ENCODE results near the gene GLT8D1.
A peak's percentile ranks its signal among the peaks of the same experiment; 100 is the strongest.

GLT8D1 gene

DNA sequence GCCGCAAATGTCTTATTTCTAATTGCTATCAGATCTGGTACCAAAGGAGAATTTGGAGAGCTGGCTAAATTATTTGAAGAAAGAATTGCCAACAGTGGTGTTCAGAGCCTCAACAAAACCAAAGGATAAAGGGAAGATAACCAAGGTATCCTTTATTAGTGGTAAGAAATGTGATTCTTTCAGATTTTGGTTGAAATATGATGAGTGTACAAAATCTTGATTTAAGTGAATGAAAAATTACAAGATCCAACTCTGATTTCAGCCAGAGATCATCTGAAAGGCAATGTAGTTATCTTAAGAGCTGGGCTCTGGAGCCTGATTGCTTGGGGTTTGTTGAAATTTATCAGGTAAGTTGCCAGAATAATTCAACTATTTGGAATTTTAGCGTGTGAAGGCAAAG is 15.0 kb downstream of the GLT8D1 start:
- H3K4me1 ChIP-seq (ENCODE audit: control insufficient read depth, insufficient read depth, low read length): 0 out of 2 replicates have a peak, but pooled peaks cover 6% of the 10 kb centered on the region
- H3K36me3 ChIP-seq (ENCODE audit: control insufficient read depth, insufficient read depth, low read length): peaks cover 90% of the 10 kb centered on the region
- H3K9me3 ChIP-seq (ENCODE audit: control insufficient read depth, insufficient read depth, low read length): no peaks in the 10 kb centered on the region
- H3K9ac ChIP-seq (ENCODE audit: low read depth, low read length): no peak overlapping the region
- no peaks in the 10 kb centered on the region for H3K27me3 ChIP-seq (ENCODE audit: control insufficient read depth, insufficient read depth, low read length)
- no peak overlapping the region for H3K4me3 ChIP-seq (ENCODE audit: low read depth, low read length)
- H3K27ac ChIP-seq (ENCODE audit: low read depth, low read length): no peak overlapping the region

GRCh38 chr3:52689151-52689550 is 16.4 kb downstream of the GLT8D1 start:
- H3K9me3 ChIP-seq (ENCODE audit: control insufficient read depth, insufficient read depth, low read length): no peaks in the 10 kb centered on the region
- 0 out of 2 replicates have a peak, but pooled peaks cover 6% of the 10 kb centered on the region for H3K4me1 ChIP-seq (ENCODE audit: control insufficient read depth, insufficient read depth, low read length)
- peak overlapping the region; percentile 6 for H3K27ac ChIP-seq (ENCODE audit: low read depth, low read length)
- H3K27me3 ChIP-seq (ENCODE audit: control insufficient read depth, insufficient read depth, low read length): no peaks in the 10 kb centered on the region
- H3K36me3 ChIP-seq (ENCODE audit: control insufficient read depth, insufficient read depth, low read length): peaks cover 76% of the 10 kb centered on the region
- no peak overlapping the region for H3K4me3 ChIP-seq (ENCODE audit: low read depth, low read length)
- no peak overlapping the region for H3K9ac ChIP-seq (ENCODE audit: low read depth, low read length)

GRCh38 chr3:52688266-52688665 is 17.3 kb downstream of the GLT8D1 start:
- Histone ChIP-seq H3K27me3 (ENCODE audit: control insufficient read depth, insufficient read depth, low read length) (no peaks in the 10 kb centered on the region), H3K27ac (ENCODE audit: low read depth, low read length) (no peak overlapping the region), H3K4me1 (ENCODE audit: control insufficient read depth, insufficient read depth, low read length) (0 out of 2 replicates have a peak, but pooled peaks cover 6% of the 10 kb centered on the region), H3K9ac (ENCODE audit: low read depth, low read length) (no peak overlapping the region), H3K4me3 (ENCODE audit: low read depth, low read length) (no peak overlapping the region), H3K9me3 (ENCODE audit: control insufficient read depth, insufficient read depth, low read length) (no peaks in the 10 kb centered on the region), H3K36me3 (ENCODE audit: control insufficient read depth, insufficient read depth, low read length) (peaks cover 67% of the 10 kb centered on the region)

GRCh38 chr3:52685709-52686691 is 19.6 kb downstream of the GLT8D1 start, which contains the start of the genes GNL3 and PBRM1:
Gene GNL3 (plus strand): TSS chr3:52686032. CDS start chr3:52686093, 61 bp downstream.
Gene PBRM1 (minus strand): TSS chr3:52685913.
- H3K36me3 ChIP-seq (ENCODE audit: control insufficient read depth, insufficient read depth, low read length): peaks cover 47% of the 10 kb centered on the region
- H3K4me1 ChIP-seq (ENCODE audit: control insufficient read depth, insufficient read depth, low read length): peaks cover 10% of the 10 kb centered on the region; the same call in 1 of the 2 replicates

DNA sequence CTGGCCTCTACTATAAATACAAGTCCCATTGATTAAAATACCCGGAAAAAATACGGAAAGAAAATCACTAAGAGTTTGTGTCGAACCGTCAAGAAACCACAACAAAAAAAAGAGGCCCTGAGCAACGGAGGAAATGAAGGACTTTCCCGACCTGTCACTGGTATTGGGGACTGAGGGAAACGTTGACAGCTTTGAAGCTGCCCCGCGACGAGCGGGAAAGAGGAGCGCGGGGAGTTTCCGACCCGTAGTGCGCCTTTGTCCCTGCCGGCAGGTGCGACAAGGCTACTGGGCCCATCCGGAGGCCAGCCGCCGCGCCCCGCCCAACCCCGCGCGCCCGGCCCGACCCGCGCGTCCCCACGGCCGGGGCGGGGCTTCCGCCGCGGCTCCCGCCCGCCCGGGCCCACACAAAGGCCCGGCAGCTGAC is 20.3 kb downstream of the GLT8D1 start:
- Histone ChIP-seq H3K36me3 (ENCODE audit: control insufficient read depth, insufficient read depth, low read length) (peaks cover 47% of the 10 kb centered on the region), H3K27me3 (ENCODE audit: control insufficient read depth, insufficient read depth, low read length) (no peaks in the 10 kb centered on the region), H3K27ac (ENCODE audit: low read depth, low read length) (peak overlapping the region; percentile 95), H3K9me3 (ENCODE audit: control insufficient read depth, insufficient read depth, low read length) (no peaks in the 10 kb centered on the region), H3K4me3 (ENCODE audit: low read depth, low read length) (peak overlapping the region; percentile 90), H3K9ac (ENCODE audit: low read depth, low read length) (peak overlapping the region; percentile 93), H3K4me1 (ENCODE audit: control insufficient read depth, insufficient read depth, low read length) (peaks cover 10% of the 10 kb centered on the region; the same call in 1 of the 2 replicates)

More at GRCh38 chr3:52685709-52686691, 19.6 kb downstream of the GLT8D1 start, which contains the start of the genes GNL3 and PBRM1:
- H3K9me3 ChIP-seq (ENCODE audit: control insufficient read depth, insufficient read depth, low read length): no peaks in the 10 kb centered on the region
- H3K27me3 ChIP-seq (ENCODE audit: control insufficient read depth, insufficient read depth, low read length): no peaks in the 10 kb centered on the region
- H3K27ac ChIP-seq (ENCODE audit: low read depth, low read length): peak within 1 kb of the TSS; percentile 95
- H3K4me3 ChIP-seq (ENCODE audit: low read depth, low read length): peak within 1 kb of the TSS; percentile 90
- H3K9ac ChIP-seq (ENCODE audit: low read depth, low read length): peak within 1 kb of the TSS; percentile 93

GRCh38 chr3:52684184-52684583 is 21.4 kb downstream of the GLT8D1 start:
- Histone ChIP-seq H3K36me3 (ENCODE audit: control insufficient read depth, insufficient read depth, low read length) (peaks cover 48% of the 10 kb centered on the region), H3K27ac (ENCODE audit: low read depth, low read length) (no peak overlapping the region), H3K4me1 (ENCODE audit: control insufficient read depth, insufficient read depth, low read length) (peaks cover 10% of the 10 kb centered on the region; the same call in 1 of the 2 replicates)

GRCh38 chr3:52683611-52684010 is 22.0 kb downstream of the GLT8D1 start:
- Histone ChIP-seq H3K9ac (ENCODE audit: low read depth, low read length) (no peak overlapping the region), H3K4me3 (ENCODE audit: low read depth, low read length) (no peak overlapping the region), H3K27ac (ENCODE audit: low read depth, low read length) (no peak overlapping the region), H3K36me3 (ENCODE audit: control insufficient read depth, insufficient read depth, low read length) (peaks cover 48% of the 10 kb centered on the region), H3K4me1 (ENCODE audit: control insufficient read depth, insufficient read depth, low read length) (peaks cover 10% of the 10 kb centered on the region; the same call in 1 of the 2 replicates), H3K27me3 (ENCODE audit: control insufficient read depth, insufficient read depth, low read length) (no peaks in the 10 kb centered on the region), H3K9me3 (ENCODE audit: control insufficient read depth, insufficient read depth, low read length) (no peaks in the 10 kb centered on the region)

More at GRCh38 chr3:52684184-52684583, 21.4 kb downstream of the GLT8D1 start:
- Histone ChIP-seq H3K4me3 (ENCODE audit: low read depth, low read length) (peak overlapping the region; percentile 90), H3K9me3 (ENCODE audit: control insufficient read depth, insufficient read depth, low read length) (no peaks in the 10 kb centered on the region), H3K9ac (ENCODE audit: low read depth, low read length) (no peak overlapping the region), H3K27me3 (ENCODE audit: control insufficient read depth, insufficient read depth, low read length) (no peaks in the 10 kb centered on the region)

GRCh38 chr3:52682016-52682415 is 23.6 kb downstream of the GLT8D1 start:
- no peak overlapping the region for H3K9ac ChIP-seq (ENCODE audit: low read depth, low read length)
- H3K9me3 ChIP-seq (ENCODE audit: control insufficient read depth, insufficient read depth, low read length): no peaks in the 10 kb centered on the region
- H3K4me1 ChIP-seq (ENCODE audit: control insufficient read depth, insufficient read depth, low read length): peaks cover 6% of the 10 kb centered on the region; the same call in 1 of the 2 replicates
- H3K27me3 ChIP-seq (ENCODE audit: control insufficient read depth, insufficient read depth, low read length): no peaks in the 10 kb centered on the region
- peaks cover 44% of the 10 kb centered on the region for H3K36me3 ChIP-seq (ENCODE audit: control insufficient read depth, insufficient read depth, low read length)
- peak overlapping the region; percentile 40 for H3K27ac ChIP-seq (ENCODE audit: low read depth, low read length)
- H3K4me3 ChIP-seq (ENCODE audit: low read depth, low read length): no peak overlapping the region

GRCh38 chr3:52681596-52681995 is 24.0 kb downstream of the GLT8D1 start:
- Histone ChIP-seq H3K4me3 (ENCODE audit: low read depth, low read length) (no peak overlapping the region), H3K27me3 (ENCODE audit: control insufficient read depth, insufficient read depth, low read length) (no peaks in the 10 kb centered on the region), H3K9ac (ENCODE audit: low read depth, low read length) (no peak overlapping the region), H3K36me3 (ENCODE audit: control insufficient read depth, insufficient read depth, low read length) (peaks cover 44% of the 10 kb centered on the region), H3K9me3 (ENCODE audit: control insufficient read depth, insufficient read depth, low read length) (no peaks in the 10 kb centered on the region), H3K4me1 (ENCODE audit: control insufficient read depth, insufficient read depth, low read length) (peaks cover 4% of the 10 kb centered on the region; the same call in 1 of the 2 replicates), H3K27ac (ENCODE audit: low read depth, low read length) (peak overlapping the region; percentile 40)

DNA sequence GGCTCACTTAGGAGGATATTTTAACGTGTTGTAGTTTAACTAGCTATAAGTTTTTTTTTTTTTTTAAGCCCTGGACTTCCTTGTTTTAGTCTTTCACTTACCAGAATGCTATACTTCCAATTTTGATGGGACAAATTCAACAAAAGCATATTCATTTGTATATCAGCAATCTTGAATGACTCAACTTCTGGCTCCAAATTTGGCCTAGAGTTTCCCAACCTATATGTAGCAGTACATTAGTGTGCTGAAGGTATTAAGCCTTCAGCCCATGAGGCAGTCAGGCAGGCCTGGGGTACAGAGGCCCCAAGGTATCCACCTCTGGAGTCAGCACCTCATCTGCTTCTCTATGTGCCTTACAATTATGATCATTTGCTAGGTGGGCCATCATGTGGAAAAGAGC is 25.8 kb downstream of the GLT8D1 start:
- H3K9me3 ChIP-seq (ENCODE audit: control insufficient read depth, insufficient read depth, low read length): no peaks in the 10 kb centered on the region
- H3K4me3 ChIP-seq (ENCODE audit: low read depth, low read length): no peak overlapping the region
- peaks cover 4% of the 10 kb centered on the region; the same call in 1 of the 2 replicates for H3K4me1 ChIP-seq (ENCODE audit: control insufficient read depth, insufficient read depth, low read length)
- no peak overlapping the region for H3K9ac ChIP-seq (ENCODE audit: low read depth, low read length)
- no peaks in the 10 kb centered on the region for H3K27me3 ChIP-seq (ENCODE audit: control insufficient read depth, insufficient read depth, low read length)
- no peak overlapping the region for H3K27ac ChIP-seq (ENCODE audit: low read depth, low read length)
- peaks cover 58% of the 10 kb centered on the region for H3K36me3 ChIP-seq (ENCODE audit: control insufficient read depth, insufficient read depth, low read length)

- Histone ChIP-seq H3K9ac (ENCODE audit: low read depth, low read length) (no peak overlapping the region), H3K4me3 (ENCODE audit: low read depth, low read length) (no peak overlapping the region), H3K36me3 (ENCODE audit: control insufficient read depth, insufficient read depth, low read length) (peaks cover 61% of the 10 kb centered on the region), H3K9me3 (ENCODE audit: control insufficient read depth, insufficient read depth, low read length) (no peaks in the 10 kb centered on the region), H3K4me1 (ENCODE audit: control insufficient read depth, insufficient read depth, low read length) (peaks cover 4% of the 10 kb centered on the region; the same call in 1 of the 2 replicates), H3K27ac (ENCODE audit: low read depth, low read length) (no peak overlapping the region), H3K27me3 (ENCODE audit: control insufficient read depth, insufficient read depth, low read length) (no peaks in the 10 kb centered on the region)
These were observed 26.4 kb downstream of the GLT8D1 start for GRCh38 chr3:52679199-52679538.

Measured in HUES48 (cell line).